Loucy (cell line): ENCODE data around the gene ATP1B1.

ENCODE experiments used
- CTCF ChIP-seq: fragments of 200-600 bp; sonication (generic); conservative IDR thresholded peaks from 2 replicates; pipeline ENCODE4 v1.5.1; 2014; ENCODE audit warnings: mild to moderate bottlenecking, antibody characterized with exemption, low read length
- EZH2phosphoT487 ChIP-seq: fragments of 200-600 bp; IDR thresholded peaks from 2 replicates; pipeline ENCODE4 v1.6.1; 2018; ENCODE audit warnings: antibody characterized with exemption, mild to moderate bottlenecking, moderate library complexity, borderline replicate concordance

- TF ChIP-seq CTCF (no peak), EZH2phosphoT487 (no peak)
These were observed 50.1 kb downstream of the ATP1B1 start for GRCh38 chr1:169156580-169156979.
